KOPT-K1 (cell line): Measurements from ENCODE around the gene MTHFD2.
"Not testable (repeated sequence)": the region's sequence is repeated elsewhere in the genome, so short reads cannot be mapped to it uniquely, and the experiment has no call there.

ENCODE experiments used
- H3K27ac ChIP-seq: fragments of 200-600 bp; sonication (generic); 2 replicates; pipeline ENCODE4 v1.5.1; 2016; ENCODE audit warnings: antibody characterized with exemption, mild to moderate bottlenecking, low read depth, low read length; ENCODE audit not compliant: poor library complexity, severe bottlenecking
- H3K36me3 ChIP-seq: fragments of 200-600 bp; sonication (generic); 2 replicates; pipeline ENCODE4 v1.5.1; 2017; ENCODE audit warnings: antibody characterized with exemption, mild to moderate bottlenecking, low read length, moderate library complexity; ENCODE audit not compliant: insufficient read depth
- H3K9me3 ChIP-seq: fragments of 200-600 bp; sonication (generic); 2 replicates; pipeline ENCODE4 v1.5.1; 2017; ENCODE audit warnings: antibody characterized with exemption, low read length, mild to moderate bottlenecking; ENCODE audit not compliant: insufficient read depth, poor library complexity, severe bottlenecking

The MTHFD2 gene

GRCh38 chr2:74212702-74213410 lies 14.4 kb downstream of the MTHFD2 start:
- peaks cover 100% of the 10 kb centered on the region for H3K36me3 ChIP-seq
- no peaks in the 10 kb centered on the region for H3K9me3 ChIP-seq
- no peak overlapping the region for H3K27ac ChIP-seq

- H3K36me3 ChIP-seq, result peaks cover 95% of the 10 kb centered on the region
- H3K9me3 ChIP-seq, H3K27ac ChIP-seq: not testable (repeated sequence)
Observed at GRCh38 chr2:74215771-74216170, 17.4 kb downstream of the MTHFD2 start.

DNA sequence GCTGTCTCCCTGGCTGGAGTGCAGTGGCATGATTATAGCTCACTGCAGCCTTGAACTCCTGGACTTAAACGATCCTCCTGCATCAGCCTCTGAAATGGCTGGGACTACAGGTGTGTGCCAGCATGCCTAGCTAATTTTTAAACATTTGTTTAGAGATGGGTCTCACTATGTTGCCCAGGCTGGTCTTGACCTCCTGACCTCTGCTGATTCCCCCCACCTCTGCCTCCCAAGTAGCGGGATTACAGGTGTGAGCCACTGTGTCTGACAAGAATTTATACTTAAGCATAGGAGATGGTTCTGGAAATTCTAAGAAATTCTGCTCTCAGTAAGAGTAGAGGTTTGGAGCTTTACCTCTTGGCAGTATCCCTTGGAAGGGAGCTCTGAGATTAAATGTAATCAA lies 18.2 kb downstream of the MTHFD2 start:
- H3K9me3 ChIP-seq, result no peaks in the 10 kb centered on the region
- peaks cover 92% of the 10 kb centered on the region for H3K36me3 ChIP-seq
- no peak overlapping the region for H3K27ac ChIP-seq

GRCh38 chr2:74219846-74220486 lies 21.6 kb downstream of the MTHFD2 start:
- Histone ChIP-seq H3K9me3 (no peaks in the 10 kb centered on the region), H3K27ac (no peak overlapping the region), H3K36me3 (peaks cover 65% of the 10 kb centered on the region)

DNA sequence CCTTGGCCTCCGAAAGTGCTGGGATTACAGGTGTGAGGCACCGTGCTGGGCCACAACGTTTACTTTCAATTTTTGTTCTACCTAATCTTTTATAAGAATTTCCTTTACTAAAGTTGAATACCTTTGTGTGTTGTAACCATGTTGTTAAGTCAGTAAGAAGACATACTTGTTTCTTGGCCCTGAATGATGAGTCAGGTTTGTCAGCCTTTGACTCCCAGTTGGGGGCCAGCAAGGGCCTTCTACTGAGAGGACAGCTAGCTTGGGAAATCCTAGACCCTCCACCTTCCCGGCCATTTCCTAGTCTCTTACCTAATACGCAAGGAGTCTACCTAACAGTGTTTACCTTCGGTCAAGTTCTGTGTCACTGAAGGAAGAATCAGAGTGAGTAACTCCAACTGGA lies 22.7 kb downstream of the MTHFD2 start:
- peaks cover 54% of the 10 kb centered on the region for H3K36me3 ChIP-seq
- H3K27ac ChIP-seq, result no peak overlapping the region

GRCh38 chr2:74221604-74222299 lies 23.3 kb downstream of the MTHFD2 start:
- Histone ChIP-seq H3K36me3 (peaks cover 47% of the 10 kb centered on the region), H3K27ac (no peak overlapping the region), H3K9me3 (no peaks in the 10 kb centered on the region)

More for the DNA sequence above, 22.7 kb downstream of the MTHFD2 start:
- no peaks in the 10 kb centered on the region for H3K9me3 ChIP-seq

DNA sequence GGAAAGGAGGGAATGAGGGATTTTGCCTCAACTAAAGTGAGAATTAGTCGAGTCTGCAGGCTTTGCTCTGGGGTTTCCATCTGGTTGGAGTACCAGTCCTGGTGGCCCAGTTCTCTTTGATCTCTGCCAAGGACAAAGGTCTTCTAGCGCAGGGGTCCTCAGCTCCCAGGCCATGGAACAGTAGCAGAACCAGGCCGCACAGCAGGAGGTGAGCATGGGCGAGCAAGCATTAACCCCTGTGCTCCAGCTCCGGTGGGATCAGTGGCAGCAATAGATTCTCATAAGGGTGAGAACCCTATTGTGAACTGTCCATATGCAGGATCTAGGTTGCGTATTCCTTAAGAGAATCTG lies 23.9 kb downstream of the MTHFD2 start:
- Histone ChIP-seq H3K9me3 (no peaks in the 10 kb centered on the region), H3K27ac (no peak overlapping the region), H3K36me3 (peaks cover 42% of the 10 kb centered on the region)

- peaks cover 25% of the 10 kb centered on the region for H3K36me3 ChIP-seq
- H3K27ac ChIP-seq, result no peak overlapping the region
- no peaks in the 10 kb centered on the region for H3K9me3 ChIP-seq
Observed at GRCh38 chr2:74223941-74224770, 25.7 kb downstream of the MTHFD2 start.

- Histone ChIP-seq H3K9me3 (no peaks in the 10 kb centered on the region), H3K27ac (no peak overlapping the region), H3K36me3 (peaks cover 12% of the 10 kb centered on the region; the same call in 1 of the 2 replicates)
Observed at GRCh38 chr2:74225698-74226459, 27.5 kb downstream of the MTHFD2 start.

- Histone ChIP-seq H3K27ac (no peak overlapping the region), H3K9me3 (no peaks in the 10 kb centered on the region)
Observed at GRCh38 chr2:74226648-74227213, 28.3 kb downstream of the MTHFD2 start.

DNA sequence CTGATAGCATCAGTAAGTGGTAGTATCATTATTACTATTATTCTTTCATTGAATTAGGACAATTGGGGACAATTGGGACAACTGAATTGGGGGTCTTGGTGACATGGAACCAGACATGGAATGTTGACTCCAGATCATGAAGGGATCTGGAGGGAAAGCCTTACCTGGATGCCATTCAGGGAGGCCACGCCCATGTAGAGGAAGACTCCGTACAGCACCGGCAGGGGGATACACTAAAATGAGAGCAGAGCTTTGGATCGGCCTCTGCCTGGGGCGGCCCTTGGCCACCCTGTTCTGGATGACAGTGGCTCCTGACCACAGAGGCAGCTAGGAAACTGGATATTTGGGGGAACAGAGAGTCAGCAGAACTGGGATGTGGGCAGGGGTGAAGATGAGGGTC lies 29.2 kb downstream of the MTHFD2 start:
- Histone ChIP-seq H3K36me3 (no peaks in the 10 kb centered on the region), H3K9me3 (no peaks in the 10 kb centered on the region), H3K27ac (no peak overlapping the region)

More at GRCh38 chr2:74226648-74227213, 28.3 kb downstream of the MTHFD2 start:
- peaks cover 5% of the 10 kb centered on the region; the same call in 1 of the 2 replicates for H3K36me3 ChIP-seq

DNA sequence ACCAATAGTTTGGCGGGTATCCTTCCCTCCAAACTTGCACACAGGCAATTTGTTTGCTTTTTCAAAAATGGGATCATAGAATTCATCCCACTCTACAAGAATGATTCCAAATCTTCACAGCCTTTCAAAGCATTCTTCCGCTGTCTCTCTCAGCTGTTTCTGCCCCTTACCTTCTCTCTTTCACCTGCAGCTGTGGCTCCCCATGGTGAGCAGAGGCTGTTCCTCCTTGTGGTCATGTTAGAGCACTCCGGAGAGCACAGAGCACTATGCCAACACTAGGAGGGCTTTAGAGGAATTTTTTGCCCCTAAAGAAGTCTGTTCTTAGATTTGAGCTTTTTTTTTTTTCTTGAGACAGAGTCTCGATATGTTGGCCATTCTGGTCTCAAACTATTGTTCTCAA lies 30.4 kb downstream of the MTHFD2 start:
- Histone ChIP-seq H3K27ac (no peak overlapping the region), H3K9me3 (no peaks in the 10 kb centered on the region), H3K36me3 (no peaks in the 10 kb centered on the region)

DNA sequence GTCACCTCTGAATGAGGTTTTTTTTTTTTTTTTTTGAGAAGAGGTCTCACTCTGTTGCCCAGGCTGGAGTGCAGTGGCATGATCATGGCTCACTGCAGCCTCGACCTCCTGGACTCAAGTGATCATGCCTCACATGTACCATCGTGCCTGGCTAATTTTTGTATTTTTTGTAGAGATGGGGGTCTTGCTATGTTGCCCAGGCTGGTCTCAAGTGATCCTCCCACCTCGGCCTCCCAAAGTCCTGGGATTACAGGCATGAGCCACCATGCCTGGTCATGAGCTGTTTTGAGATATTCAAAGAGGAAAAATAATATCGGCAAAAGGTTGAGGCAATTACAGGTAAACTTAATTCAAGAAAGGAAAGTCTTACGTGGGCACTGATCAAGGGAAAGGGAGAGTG lies 31.4 kb downstream of the MTHFD2 start:
- not testable (repeated sequence) for H3K9me3 ChIP-seq, H3K27ac ChIP-seq, H3K36me3 ChIP-seq

DNA sequence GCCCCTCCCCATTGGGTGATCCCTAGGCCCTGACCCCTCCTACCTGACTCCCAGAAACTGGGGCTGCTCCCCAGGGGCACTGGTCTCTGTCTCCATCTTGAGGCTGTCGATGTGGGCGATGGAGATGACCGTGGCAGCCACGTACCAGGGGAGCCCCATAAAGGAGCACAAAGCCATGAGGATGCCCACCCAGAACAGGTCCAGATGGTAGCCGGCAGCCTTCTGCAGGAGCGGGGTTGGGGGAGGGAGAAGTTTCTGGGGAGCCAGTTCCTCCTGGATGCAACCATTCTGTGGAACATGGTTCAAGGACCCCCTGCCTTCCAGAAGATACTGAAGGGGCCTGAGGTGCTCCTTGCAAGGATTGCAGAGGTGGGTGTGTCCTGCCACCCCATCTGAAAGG lies 34.0 kb downstream of the MTHFD2 start:
- no peak overlapping the region for H3K27ac ChIP-seq
- no peaks in the 10 kb centered on the region for H3K9me3 ChIP-seq
- no peaks in the 10 kb centered on the region for H3K36me3 ChIP-seq
